NCI-H1092 (cell line): Measurements from ENCODE around the gene RAD51B.
A peak's percentile ranks its signal among the peaks of the same experiment; 100 is the strongest.

Source experiments
- DNase-seq: peaks from one replicate; lab custom pipeline; 2025; lab: John Stamatoyannopoulos, UW

RAD51B gene

DNA sequence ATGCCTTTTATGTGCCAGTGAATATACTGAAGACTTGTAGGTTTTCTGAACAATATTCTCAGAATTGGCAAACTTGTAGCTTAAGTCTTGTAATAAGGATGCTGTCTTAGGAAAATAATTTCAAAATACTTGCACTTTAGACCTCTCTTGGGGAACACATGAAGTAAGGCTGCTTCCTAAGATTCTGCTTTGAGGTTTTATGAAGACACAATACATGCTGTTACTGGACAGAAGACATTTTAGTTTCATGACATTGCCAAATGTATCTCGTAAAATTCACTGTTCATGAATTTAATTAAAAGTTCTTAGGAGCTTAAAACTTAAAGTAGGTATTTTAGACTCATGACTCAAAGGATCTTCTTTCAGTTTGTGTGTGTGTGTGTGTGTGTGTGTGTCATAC is 80.7 kb downstream of the RAD51B start:
- no peak for DNase-seq

- no peak for DNase-seq
Measured at GRCh38 chr14:67908052-67908754, 88.6 kb downstream of the RAD51B start.

- DNase-seq: no peak
Measured at GRCh38 chr14:67911562-67911961, 92.0 kb downstream of the RAD51B start.

DNA sequence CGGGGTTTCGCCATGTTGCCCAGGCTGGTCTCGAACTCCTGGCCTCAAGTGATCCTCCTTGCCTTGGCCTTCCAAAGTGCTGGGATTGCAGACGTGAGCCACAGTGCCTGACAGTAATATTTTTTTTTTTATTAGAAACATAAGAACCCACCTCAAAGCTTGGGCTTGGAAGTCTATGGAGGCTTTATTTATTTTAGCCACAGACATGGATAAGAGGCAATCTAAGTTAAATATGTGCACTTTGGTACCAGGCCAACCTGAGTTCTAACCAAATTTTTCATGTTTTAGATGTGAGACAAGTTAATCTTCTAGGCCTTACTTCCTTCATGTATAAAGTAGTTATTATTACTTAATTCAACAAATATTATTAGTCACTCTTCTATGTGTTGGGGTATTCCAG is 96.9 kb downstream of the RAD51B start:
- DNase-seq: no peak

DNA sequence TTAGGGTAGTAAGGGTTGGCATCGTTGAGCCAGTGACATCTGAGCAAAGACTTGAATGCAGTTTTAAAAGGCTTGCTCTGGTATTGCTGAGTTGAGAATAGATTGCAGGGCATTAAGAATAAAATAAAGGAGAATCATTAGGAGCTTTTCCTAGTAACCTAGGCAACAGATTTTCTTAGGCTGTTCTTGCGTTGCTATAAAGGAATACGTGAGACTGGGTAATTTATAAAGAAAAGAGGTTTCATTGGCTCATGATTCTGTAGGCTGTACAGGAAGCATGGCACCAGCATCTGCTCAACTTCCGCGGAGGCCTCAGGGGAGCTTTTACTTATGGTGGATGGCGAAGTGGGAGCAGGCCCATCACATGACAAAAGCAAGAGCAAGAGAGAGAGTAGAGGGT is 97.4 kb downstream of the RAD51B start:
- no peak for DNase-seq

GRCh38 chr14:67918838-67919237 is 99.3 kb downstream of the RAD51B start:
- no peak for DNase-seq

DNA sequence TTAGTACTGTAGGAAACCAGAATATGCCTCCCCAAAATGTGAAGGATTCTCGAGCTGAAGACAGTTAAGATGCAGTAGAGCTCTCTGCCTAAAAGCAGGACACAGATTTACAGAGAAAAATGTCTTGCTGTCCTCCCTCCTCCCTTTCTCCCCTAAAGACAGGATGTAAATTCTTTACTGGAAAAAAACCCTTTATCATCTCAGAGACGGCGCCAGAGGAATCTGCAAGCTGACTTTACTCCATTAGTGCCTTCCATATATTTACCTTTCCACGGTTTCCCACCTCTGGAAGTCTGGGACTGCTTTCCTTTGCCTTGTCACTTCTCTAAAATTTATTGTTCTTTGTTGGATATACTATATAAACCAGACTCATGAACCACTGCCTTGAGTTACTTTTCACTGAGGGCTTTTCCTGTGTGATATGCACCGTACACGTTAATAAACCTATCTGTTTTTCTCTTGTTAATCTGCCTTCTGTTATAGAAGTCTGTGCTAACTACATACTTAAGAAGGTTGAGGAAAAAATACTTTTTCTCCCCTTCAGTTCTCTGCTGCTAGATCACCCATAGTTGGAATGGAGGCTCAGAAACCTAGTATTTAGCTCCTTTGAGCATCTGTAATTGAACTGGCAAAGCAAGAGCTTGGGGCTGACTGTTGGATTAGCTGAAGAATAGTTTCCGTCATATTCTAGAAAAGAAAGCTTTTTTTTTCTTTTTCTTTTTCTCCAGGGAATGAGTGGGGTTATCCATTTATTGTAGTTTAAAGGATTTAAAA is 99.9 kb downstream of the RAD51B start:
- DNase-seq: no peak

- no peak for DNase-seq
Measured at GRCh38 chr14:67926821-67927220, 107.2 kb downstream of the RAD51B start.

DNA sequence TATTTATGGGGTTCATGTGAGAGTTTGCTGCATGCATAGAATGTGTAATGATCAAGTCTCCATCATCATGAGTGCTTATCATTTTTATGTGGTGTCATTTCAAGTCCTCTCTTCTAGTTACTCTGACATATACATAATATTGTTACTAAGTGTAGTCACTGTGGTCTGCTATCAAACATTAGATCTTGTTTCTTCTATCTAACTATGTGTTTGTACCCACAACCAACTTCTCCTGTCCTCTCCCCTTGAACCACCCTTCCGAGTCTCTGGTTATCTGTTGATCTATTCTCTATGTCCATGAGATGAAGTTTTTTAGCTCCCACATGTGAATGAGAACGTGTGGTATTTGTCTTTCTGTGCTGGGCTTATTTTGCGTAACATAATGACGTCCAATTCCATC is 107.7 kb downstream of the RAD51B start:
- DNase-seq: no peak

- DNase-seq: no peak
Measured at GRCh38 chr14:67928375-67928774, 108.8 kb downstream of the RAD51B start.

DNA sequence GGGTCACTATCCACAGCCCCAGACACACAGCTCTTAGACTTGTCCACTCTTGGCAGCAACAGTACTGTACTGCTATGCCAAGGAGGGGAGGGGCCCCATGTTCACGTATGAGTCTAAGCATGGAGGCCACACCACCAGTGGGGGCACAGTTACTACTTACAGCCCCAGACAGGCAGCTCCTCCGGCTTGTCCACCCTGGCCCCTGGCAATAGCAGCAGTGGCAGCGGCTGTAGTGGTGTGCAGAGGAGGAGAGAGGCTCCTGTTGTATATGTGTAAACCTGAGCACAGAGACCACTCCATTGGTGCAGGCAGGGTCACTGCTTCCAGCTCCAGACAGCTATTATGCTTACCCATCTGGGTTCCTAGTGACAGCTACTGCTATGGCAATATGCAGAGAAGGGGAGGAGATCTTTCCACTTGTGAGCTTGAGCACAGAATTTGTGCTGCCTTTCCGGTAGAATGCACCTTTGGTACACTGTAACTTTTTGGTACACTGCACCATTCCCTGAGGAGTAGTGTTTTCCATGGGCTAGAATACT is 113.2 kb downstream of the RAD51B start:
- DNase-seq: no peak

- no peak for DNase-seq
Measured at GRCh38 chr14:67933266-67933665, 113.7 kb downstream of the RAD51B start.

DNA sequence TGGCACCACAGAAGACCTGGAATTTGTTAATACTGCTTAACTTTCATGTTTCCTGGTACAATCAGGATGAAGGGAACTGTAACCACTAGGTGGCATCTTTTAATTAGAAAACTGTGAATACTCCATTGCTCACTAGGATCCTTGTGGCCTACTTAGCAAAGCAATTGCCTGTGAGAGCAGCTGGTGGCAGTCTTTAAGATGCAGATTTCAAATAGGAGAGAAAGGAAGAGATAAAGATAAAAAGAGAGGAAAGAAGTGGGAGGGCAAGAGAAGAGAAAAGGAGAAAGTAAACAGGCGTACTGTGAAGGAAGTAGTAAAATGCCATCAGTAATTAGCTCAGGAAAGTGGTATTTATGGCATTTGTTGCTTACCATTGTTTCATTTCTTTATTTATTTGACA is 114.5 kb downstream of the RAD51B start:
- peak; percentile 62 for DNase-seq

GRCh38 chr14:67934862-67935261 is 115.3 kb downstream of the RAD51B start:
- DNase-seq: no peak

DNA sequence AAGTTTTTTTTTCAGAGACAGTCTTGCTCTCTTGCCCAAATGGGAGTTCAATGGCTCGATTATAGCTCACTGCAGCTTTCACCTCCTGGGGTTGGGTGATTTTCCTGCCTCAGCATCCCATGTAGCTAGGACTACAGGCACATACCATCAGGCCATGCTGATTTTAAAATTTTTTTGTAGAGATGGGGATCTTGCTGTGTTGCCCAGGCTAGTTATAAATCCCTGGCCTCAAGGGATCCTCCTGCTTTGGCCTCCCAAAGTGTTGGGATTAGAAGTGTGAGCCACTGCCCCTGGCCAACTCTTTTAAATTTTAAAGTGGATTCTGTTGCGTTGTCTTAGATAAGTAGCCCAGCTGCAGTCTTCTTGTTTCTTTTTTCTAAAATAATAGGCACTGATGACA is 115.8 kb downstream of the RAD51B start:
- DNase-seq: no peak

- DNase-seq: no peak
Measured at GRCh38 chr14:67938071-67938470, 118.5 kb downstream of the RAD51B start.

DNA sequence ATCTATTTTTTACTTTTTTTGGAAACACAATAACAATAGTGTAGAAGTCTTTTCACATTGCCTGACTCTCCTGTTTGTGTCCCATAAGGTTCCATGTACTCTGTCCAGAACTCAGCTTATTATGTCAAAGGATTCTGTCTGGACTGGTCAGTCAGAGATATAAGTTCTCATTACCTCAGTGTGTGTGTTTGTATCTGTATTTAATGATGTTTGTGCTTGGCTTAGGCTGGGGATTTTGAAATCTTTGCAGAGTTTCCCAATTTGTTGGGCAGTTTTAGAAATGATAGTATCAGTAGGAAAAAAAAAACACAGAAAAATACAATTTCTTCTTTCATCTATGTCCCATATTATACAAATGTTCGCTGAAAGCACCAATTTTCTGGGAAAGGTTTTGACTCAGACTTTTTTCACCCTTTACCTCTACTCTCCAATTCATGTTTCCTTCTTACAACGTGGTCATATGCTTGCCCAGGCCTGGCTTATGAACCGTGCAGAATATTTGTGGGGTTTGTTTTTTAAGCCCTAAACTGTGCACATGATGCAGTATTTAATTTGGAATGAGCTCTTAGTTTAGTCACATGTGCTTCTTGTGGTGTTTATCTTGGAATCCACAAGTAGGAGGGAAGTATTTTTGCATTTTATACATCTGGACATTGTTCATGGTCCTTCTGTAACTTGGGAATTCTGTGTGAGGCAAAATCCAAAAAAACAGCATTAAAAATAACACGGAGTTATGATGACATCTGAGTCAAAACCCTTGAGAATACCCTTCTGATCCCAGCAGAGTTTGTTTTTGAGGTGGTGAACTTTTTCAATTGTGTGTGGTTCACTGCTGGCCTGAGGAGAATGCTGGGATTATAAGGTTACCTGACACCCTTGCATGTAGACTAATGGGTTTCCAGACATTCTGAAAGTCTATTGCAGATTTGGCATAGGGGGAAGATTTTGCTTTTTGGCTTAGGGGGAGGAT is 121.2 kb downstream of the RAD51B start:
- DNase-seq: no peak

DNA sequence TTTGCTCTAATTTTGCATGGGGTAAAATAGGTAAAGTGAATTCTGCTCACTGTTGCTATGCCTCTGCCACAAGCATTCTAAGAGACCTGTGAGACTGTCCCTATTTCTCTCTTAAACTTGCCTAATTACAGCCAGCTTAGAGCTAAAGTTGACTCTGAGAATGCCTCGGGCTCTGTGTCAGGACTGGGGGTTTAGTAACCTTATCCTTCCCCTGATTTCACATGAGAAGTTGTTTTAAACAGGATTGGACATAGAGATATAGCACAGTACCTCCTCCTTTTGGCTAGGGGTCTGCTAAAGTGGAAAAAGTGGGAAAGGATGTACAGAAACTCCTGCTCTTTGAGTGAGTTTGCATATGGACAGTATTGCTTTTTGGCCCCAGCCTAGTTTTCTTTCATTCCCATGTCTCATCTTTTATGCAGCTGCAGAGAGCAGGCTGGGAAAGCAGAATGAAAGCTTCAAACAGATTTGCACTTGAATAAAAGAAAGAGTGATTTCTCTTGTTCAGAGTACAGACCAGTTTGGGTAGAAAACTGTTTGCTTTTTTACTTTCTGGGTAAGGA is 122.0 kb downstream of the RAD51B start:
- no peak for DNase-seq

- DNase-seq: no peak
Measured at GRCh38 chr14:67942080-67942710, 122.6 kb downstream of the RAD51B start.

GRCh38 chr14:67943947-67944346 is 124.4 kb downstream of the RAD51B start:
- peak; percentile 85 for DNase-seq

DNA sequence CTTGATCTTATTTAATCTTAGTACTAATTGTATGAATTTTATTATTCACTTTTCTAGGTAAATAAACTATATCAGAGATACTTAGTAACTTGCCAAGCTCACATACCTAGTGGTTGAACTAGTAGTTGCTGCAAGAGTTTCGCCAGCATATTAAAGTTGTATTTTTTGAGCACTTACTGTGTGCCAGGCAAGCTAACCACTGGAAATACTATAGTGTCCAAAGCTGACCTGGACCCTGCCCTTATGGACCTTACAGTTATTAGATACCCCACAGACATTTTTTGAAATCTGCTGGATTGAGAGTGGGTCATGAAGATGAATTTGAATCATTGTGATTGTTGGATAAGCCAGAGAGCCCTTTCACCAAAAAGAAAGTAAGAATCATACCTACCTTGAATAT is 125.0 kb downstream of the RAD51B start:
- DNase-seq: no peak
